Uterus (tissue), 2 donors: ENCODE data around the gene ZSWIM6.

ENCODE experiments used
- POLR2A ChIP-seq, 2 donors: fragments of 450-650 bp; IDR thresholded peaks; one replicate each; pipeline ENCODE4 v1.6.1; 2016; ENCODE audit warnings: antibody characterized with exemption in 2 of 2, mild to moderate bottlenecking in 1 of 2, moderate library complexity in 1 of 2
- TF ChIP-seq, protein P1 (sequence below), 4 experiments: fragments of 200-600 bp in 2 of 4; fragments of 450-650 bp in 2 of 4; sonication (generic) in 2 of 4; IDR thresholded peaks; one replicate each; pipeline ENCODE4 v1.5.1; 2016 to 2019; ENCODE audit warnings: antibody characterized with exemption in 4 of 4, mild to moderate bottlenecking in 2 of 4, moderate library complexity in 1 of 4

DNA sequence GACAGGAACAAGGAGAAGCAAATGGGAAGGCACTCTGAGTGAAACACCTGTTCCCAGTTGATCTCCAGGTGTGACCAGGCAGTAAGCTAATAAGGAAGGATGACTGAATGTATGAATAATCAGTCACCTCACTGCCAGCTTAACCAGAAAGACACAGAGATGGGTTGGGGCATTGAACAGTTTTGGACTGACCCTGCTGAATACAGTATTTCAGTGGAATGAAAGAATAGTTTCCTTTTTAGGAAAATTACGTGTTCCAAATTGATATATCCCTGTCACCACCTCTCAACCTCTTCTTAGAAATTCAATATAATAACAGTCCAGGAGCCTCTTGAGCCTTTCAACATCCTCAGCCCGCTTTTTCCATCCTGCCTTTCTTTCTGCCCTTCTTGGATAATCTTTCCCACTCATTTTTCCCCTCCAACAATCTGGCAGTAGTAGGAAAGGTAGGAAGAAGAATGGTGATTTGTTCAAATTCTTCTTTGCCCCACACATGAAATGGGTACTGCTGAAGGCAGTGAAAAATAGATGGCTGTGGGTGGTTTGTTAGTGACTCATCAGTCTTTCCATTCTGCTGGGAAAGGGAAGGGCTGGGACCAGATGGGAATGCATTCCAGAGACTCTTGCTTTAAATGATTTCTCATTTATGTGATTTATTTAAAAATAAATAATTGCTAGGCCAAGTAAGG, 117.9 kb downstream of the ZSWIM6 start:
- TF ChIP-seq, protein P1, sequence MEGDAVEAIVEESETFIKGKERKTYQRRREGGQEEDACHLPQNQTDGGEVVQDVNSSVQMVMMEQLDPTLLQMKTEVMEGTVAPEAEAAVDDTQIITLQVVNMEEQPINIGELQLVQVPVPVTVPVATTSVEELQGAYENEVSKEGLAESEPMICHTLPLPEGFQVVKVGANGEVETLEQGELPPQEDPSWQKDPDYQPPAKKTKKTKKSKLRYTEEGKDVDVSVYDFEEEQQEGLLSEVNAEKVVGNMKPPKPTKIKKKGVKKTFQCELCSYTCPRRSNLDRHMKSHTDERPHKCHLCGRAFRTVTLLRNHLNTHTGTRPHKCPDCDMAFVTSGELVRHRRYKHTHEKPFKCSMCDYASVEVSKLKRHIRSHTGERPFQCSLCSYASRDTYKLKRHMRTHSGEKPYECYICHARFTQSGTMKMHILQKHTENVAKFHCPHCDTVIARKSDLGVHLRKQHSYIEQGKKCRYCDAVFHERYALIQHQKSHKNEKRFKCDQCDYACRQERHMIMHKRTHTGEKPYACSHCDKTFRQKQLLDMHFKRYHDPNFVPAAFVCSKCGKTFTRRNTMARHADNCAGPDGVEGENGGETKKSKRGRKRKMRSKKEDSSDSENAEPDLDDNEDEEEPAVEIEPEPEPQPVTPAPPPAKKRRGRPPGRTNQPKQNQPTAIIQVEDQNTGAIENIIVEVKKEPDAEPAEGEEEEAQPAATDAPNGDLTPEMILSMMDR (IDR thresholded peaks at IDR 0.05) = no peak
- no peak for TF ChIP-seq POLR2A (IDR thresholded peaks at IDR 0.05)
